Hematopoietic multipotent progenitor cell treated with erythropoietin and hydrocortisone succinate and interleukin-3 and kit ligand, for 8 days (in vitro differentiated cells): ENCODE results near the gene DESI2.
A peak's percentile ranks its signal among the peaks of the same experiment; 100 is the strongest.
"Not testable (repeated sequence)": the region's sequence is repeated elsewhere in the genome, so short reads cannot be mapped to it uniquely, and the experiment has no call there.

Source experiments
- DNase-seq: peaks from one replicate; pipeline ENCODE4 v3.0.0-alpha.2; 2015

DESI2 gene

DNA sequence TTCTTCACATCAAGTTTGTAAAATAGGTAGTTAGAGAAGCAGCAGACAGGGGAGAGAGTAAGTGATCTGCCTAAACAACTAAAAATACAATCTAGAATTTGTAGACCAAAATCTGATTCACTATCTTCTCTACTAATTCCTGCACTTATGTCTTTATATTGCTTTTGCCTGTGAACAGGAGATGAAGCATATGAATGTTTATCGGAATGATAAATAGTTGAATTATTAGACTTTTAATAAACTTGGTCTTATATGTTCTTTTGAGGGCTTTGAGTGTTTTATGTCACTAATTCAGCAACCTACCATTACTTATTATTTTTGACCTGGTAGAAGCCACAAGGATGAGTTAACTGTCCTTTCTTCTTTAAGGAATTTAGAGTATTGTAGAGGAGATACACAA lies 2.3 kb downstream of the DESI2 start:
- no peak for DNase-seq

GRCh38 chr1:244657421-244657820 lies 4.5 kb downstream of the DESI2 start:
- no peak for DNase-seq

GRCh38 chr1:244659694-244660093 lies 6.8 kb downstream of the DESI2 start:
- DNase-seq = no peak

- DNase-seq = no peak
Measured at GRCh38 chr1:244660595-244660994, 7.7 kb downstream of the DESI2 start.

- DNase-seq = not testable (repeated sequence)
Measured at GRCh38 chr1:244661569-244662312, 8.8 kb downstream of the DESI2 start.

DNA sequence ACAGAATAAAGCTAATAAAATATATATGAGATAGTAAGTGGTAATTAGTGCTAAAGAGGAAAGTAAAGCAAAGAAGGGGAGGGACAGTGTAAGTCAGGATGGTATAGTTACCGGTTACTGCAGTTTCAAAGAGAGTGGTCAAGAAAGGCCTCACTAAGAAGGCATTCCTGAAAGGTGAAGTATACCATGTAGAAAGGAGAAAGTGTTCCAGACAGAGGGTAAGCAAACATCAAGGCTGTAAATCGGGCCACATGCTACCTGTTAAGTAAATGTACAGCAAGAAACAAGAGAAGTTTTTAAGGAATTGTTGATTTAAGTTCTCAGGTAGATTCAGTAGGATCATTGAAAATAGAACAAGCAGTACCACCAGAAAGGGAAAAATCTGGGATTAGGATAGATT lies 9.7 kb downstream of the DESI2 start:
- no peak for DNase-seq

- DNase-seq = peak; percentile 30
Measured at GRCh38 chr1:244664353-244664752, 11.4 kb downstream of the DESI2 start.

DNA sequence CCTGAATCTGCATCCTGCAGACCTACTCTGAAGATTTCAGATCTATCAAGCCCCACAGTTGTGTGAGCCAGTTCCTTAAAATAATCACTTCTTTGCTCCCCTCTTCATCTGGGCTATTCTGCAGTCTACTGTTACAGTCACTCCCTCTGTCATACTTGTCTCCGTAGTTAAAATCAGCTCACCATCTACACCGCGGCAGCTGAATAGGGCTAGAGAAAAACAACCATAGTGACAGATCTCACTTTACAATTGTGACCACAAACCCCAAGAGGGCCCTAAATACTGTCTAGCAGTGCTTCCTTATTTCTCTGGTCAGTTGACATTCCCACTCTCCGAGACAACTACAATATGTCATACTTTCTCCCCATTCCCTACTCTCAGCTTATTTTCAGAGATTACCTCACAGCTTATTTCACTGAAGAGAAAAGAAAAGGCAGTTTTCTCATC lies 12.9 kb downstream of the DESI2 start:
- peak; percentile 47 for DNase-seq

GRCh38 chr1:244666672-244667418 lies 13.9 kb downstream of the DESI2 start:
- DNase-seq = not testable (repeated sequence)

GRCh38 chr1:244667797-244668196 lies 14.9 kb downstream of the DESI2 start:
- no peak for DNase-seq

DNA sequence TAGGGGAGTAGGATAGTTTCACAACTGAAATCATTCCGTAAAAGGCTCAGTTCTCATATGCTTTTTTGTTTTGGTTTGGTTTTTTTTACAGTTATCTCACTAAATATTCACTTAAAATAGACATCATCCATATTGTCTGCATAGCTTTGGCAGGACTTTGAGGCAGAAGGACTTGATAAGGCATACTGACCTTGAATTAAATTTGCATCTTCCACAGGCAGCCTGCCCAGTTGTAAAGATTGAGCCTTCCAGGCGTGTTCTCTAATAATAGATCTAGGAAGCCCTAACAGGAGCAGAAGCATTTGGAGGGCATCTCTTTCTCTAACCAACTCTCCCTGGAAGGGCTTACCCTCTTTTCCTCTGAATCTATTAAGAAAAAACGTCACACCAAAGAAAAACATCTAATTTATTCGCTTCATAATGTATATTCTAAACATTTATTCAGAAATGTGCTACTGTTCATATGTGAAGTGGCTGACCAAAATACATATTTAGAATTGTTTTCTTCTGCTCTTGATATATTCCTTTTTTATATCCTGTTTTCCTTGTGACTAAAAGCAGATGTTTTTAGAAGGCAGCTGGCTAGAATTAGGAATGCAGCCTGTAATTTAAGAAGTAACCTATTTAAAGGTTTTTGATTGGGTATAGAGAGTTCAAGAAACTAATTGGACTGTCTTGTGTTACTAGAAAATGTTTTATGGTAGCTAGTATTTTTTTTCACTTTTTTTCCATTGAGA lies 20.2 kb downstream of the DESI2 start:
- DNase-seq = no peak

DNA sequence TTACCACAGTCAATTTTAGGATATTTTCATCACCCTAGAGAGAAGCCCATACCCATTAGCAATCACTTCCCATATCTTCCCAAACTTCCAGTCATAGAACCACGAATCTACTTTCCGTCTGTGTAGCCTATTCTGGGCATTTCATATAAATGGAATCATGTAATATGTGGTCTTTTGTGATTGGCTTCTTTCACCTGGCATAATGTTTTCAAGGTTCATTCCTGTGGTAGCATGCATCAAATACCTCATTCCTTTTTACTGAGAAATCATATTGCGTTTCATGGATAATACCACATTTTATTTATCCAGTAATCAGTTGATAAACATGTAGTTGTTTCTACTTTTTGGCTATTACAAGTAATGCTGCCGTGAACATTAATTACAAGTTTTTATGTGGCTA lies 21.5 kb downstream of the DESI2 start:
- DNase-seq = no peak

GRCh38 chr1:244675167-244675566 lies 22.2 kb downstream of the DESI2 start:
- no peak for DNase-seq

DNA sequence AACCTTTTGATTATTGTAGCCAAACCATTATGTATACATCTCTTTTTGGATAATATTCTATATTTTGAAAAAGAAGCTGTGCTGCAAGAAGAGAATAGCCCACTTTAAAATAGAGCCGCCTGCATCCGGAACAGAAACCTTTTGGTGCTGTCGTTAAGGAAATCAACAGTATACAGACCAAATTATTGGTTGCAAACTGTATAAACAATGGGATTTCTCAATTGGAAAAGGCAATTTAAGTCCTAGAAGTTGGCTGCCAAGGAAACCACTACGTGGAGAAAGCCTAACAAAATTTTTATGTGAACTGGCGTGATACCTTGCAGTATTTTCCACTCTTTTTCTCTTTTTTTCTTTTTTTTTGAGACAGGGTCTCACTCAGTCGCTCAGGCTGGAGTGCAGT lies 25.8 kb downstream of the DESI2 start:
- no peak for DNase-seq

DNA sequence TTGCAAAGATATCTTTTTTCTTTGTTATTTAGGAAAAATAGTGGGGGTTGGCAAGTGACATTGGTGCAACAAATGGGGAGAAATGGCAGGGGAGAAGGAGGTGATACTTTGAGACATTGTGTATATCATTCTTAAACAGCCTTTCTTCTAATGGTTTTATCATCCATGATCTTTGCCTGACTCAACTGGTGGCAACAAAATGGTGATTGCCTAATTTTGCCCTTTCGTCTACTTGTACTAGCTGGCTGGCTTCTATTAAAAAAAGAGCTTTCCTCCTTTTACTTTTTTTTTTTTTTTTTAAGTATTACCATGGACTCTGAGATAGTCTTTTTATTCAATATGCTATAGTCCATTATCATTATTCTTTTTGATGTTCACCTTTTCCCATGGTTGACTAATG lies 27.7 kb downstream of the DESI2 start:
- DNase-seq = no peak

GRCh38 chr1:244682087-244682486 lies 29.2 kb downstream of the DESI2 start:
- not testable (repeated sequence) for DNase-seq

GRCh38 chr1:244695937-244696336 lies 43.0 kb downstream of the DESI2 start:
- DNase-seq = no peak

DNA sequence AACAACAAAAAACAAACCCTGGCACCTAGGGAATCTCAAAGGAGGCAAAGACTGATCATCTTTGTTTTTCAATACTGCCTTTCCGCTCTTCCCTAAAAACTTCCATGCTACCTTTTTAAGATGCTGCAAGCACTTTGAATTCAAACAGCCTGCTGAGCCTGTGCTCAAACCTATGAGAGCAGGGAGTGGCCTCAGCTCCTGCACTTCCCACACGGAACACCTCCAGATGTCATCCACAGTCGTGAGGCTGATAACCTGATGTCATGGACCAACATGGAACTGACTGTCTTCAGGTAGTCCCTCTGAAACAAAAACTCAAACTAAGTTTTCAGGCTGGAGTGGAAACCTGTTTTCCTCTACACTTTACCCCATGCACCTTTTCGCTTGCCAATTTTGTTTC lies 46.8 kb downstream of the DESI2 start:
- DNase-seq = no peak

DNA sequence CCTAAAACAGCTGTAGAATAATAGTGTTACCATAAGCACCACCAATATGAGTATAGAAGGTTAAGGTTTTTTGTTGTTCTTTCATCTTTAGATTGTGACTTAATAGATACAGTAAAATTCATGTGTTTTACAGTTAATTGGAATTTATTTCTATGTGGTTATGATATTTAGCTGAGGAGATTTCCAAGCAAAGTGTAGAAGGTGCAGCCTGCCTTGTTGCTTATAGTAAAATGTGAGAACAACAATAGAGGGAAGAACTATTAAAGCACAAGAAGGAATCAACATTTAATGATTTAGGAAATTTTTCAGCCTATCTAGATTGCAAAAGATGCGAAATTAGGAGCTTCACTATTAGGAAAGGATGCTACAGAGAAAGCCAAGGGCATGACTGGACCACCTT lies 47.9 kb downstream of the DESI2 start:
- no peak for DNase-seq

- DNase-seq = no peak
Measured at GRCh38 chr1:244702620-244703019, 49.7 kb downstream of the DESI2 start.

DNA sequence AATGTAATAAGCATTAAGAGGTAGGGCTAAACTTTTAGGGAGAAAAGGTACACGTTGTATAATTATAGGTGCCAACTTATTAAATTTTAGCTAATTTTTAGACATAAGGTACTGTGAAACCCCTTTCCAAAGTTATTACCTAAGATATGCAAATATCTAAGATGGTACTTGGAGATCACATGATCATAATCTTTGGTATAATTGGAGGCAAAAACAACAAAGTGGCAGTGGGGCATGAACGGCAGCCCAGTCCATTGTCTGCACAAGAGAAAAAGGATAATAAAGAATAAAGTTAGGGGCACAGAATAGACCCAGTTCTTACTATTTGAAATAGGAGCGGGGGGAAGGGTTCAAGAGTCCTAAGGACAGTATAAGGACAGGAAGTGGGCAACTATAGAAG lies 51.2 kb downstream of the DESI2 start:
- no peak for DNase-seq

- DNase-seq = no peak
Measured at GRCh38 chr1:244705261-244706234, 52.6 kb downstream of the DESI2 start.

DNA sequence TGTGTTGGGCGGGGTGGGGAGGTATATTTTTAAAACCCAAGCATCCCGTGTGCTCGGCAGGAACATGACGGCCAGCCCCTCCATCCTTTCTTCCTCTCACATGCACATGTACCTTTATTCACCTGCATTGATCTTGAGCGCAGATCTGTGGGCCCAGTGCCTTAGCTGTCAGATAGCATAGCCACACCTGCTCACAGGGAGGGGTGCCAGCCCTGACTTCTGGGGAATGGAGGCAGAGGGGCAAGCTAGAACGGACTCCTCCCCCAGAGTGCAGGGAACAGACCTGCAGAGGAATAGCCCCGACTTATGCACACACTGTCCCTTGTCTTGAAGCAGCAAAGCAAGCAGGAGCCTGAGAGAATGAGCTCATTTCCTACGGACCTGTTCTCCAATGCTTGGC lies 56.1 kb downstream of the DESI2 start:
- DNase-seq = no peak
